ENCODE measurements around the gene KLHL2.
A peak's percentile ranks its signal among the peaks of the same experiment; 100 is the strongest.
"Not testable (repeated sequence)": the region's sequence is repeated elsewhere in the genome, so short reads cannot be mapped to it uniquely, and the experiment has no call there.

KLHL2 gene, protein sequence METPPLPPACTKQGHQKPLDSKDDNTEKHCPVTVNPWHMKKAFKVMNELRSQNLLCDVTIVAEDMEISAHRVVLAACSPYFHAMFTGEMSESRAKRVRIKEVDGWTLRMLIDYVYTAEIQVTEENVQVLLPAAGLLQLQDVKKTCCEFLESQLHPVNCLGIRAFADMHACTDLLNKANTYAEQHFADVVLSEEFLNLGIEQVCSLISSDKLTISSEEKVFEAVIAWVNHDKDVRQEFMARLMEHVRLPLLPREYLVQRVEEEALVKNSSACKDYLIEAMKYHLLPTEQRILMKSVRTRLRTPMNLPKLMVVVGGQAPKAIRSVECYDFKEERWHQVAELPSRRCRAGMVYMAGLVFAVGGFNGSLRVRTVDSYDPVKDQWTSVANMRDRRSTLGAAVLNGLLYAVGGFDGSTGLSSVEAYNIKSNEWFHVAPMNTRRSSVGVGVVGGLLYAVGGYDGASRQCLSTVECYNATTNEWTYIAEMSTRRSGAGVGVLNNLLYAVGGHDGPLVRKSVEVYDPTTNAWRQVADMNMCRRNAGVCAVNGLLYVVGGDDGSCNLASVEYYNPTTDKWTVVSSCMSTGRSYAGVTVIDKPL

DNA sequence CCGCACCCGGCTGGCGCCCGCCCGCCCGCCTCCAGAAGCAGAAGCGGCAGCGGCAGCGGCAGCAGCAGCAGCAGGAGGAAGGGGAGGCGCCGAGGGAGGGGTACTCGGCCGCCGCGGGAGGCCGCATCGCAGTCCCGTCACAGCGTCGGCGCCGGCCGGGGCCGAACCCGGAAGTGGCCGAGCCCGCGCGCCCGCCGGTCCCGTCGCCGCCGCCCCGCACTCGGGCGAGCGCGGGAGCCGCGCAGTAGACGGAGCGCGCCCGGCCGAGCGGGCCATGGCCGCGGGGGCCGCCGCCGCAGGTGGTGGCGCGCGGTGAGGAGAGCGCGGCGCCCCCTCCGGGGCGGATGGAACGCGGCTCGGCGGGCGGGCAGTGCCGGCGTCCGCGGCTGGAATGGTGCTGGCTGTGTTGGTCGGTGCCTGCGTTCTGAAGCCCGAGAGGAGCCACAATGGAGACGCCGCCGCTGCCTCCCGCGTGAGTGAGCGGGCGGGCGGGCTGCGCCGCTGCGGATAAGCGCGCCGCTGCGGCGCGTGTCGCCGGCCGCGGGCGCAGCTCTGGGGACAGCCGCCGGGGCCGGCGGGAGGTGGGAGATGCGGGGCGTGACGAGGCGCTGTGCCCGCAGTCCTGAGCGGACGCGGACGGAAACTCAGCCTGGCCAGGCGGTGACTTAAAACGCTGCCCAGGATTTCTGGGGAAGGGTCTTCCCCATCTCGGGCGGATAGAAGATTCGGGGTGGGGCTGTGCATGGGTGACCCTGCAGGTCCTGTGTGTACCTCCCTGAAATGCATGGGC is at the start of gene KLHL2:
Gene KLHL2, plus strand, starts transcription at position 131 of the 790 bp plus-strand sequence. Its CDS starts 316 bp downstream, at position 447.
- DNase-seq (ENCODE audit: insufficient read length, low spot score): peak; percentile 37
- TF ChIP-seq, protein P1, sequence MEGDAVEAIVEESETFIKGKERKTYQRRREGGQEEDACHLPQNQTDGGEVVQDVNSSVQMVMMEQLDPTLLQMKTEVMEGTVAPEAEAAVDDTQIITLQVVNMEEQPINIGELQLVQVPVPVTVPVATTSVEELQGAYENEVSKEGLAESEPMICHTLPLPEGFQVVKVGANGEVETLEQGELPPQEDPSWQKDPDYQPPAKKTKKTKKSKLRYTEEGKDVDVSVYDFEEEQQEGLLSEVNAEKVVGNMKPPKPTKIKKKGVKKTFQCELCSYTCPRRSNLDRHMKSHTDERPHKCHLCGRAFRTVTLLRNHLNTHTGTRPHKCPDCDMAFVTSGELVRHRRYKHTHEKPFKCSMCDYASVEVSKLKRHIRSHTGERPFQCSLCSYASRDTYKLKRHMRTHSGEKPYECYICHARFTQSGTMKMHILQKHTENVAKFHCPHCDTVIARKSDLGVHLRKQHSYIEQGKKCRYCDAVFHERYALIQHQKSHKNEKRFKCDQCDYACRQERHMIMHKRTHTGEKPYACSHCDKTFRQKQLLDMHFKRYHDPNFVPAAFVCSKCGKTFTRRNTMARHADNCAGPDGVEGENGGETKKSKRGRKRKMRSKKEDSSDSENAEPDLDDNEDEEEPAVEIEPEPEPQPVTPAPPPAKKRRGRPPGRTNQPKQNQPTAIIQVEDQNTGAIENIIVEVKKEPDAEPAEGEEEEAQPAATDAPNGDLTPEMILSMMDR (IDR thresholded peaks at IDR 0.05; ENCODE audit: insufficient read depth, missing control alignments): no peak
- no peak for FAIRE-seq

GRCh38 chr4:165158762-165159161 is 48.6 kb upstream of the KLHL2 start:
- DNase-seq (ENCODE audit: insufficient read length, low spot score) (no peak), FAIRE-seq (no peak)
- TF ChIP-seq, protein P1 (IDR thresholded peaks at IDR 0.05; ENCODE audit: insufficient read depth, missing control alignments): no peak

- no peak for FAIRE-seq
- TF ChIP-seq, protein P1 (IDR thresholded peaks at IDR 0.05; ENCODE audit: insufficient read depth, missing control alignments): no peak
- no peak for DNase-seq (ENCODE audit: insufficient read length, low spot score)
These were observed 43.1 kb upstream of the KLHL2 start for GRCh38 chr4:165164257-165164656.

- not testable (repeated sequence) for FAIRE-seq; DNase-seq (ENCODE audit: insufficient read length, low spot score)
These were observed 40.5 kb upstream of the KLHL2 start for GRCh38 chr4:165166872-165167271.

DNA sequence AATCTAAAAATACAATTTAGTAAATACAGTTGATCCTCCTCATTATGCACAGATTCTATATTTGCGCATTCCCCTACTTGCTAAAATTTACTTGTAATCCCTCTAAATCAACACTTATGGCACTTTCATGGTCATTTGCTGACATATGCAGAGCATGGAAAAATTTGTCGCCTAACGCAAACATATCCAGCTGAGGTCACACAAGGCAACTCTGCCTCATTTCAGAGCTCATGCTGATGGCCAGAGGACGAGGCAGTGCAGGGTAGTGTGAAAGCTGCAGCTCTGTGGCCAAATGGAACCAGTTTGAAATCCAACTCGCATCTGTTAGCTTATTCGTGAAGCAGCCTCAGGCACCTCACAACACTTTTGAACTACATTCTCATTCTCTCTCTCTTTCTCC is 39.7 kb upstream of the KLHL2 start:
- FAIRE-seq (no peak), DNase-seq (ENCODE audit: insufficient read length, low spot score) (no peak)
- TF ChIP-seq, protein P1 (IDR thresholded peaks at IDR 0.05; ENCODE audit: insufficient read depth, missing control alignments): no peak

DNA sequence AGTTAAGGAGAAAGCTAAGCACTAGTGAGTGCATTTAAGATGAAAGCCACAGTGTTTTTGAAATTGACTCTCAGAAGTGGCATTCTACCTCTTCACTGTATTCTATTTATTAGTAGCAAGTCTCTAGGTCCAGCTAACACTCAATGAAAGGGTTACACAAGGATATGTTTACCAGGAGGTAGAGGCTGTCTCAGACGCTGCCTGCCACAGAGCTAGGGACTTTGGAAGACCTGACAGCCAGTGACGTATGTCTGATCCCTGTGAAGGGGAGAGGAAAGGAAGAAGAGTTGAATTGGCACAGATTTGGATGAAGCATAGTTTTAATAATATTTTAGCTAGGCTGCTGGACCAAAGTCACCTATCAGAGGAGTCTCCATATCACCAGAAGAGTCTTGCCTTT is 36.5 kb upstream of the KLHL2 start:
- no peak for FAIRE-seq
- DNase-seq (ENCODE audit: insufficient read length, low spot score): no peak
- TF ChIP-seq, protein P1 (IDR thresholded peaks at IDR 0.05; ENCODE audit: insufficient read depth, missing control alignments): no peak

DNA sequence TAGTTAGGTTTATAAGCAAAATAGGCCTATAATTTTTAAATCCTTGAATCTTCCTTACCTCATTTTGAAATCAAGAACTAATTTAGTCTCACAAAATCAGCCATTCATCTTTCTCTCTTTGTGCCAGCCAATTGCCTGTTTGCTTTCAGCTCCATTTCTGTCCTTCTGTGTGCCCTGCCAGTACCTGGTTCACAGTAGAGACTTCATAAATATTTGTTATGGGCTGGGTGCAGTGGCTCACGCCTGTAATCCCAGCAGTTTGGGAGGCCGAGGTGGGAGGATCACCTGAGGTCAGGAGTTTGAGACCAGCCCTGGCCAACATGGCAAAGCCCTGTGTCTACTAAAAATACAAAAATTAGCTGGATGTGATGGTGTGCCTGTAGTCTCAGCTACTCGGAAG is 31.9 kb upstream of the KLHL2 start:
- not testable (repeated sequence) for FAIRE-seq; DNase-seq (ENCODE audit: insufficient read length, low spot score)

GRCh38 chr4:165175879-165176278 is 31.5 kb upstream of the KLHL2 start:
- TF ChIP-seq, protein P1 (IDR thresholded peaks at IDR 0.05; ENCODE audit: insufficient read depth, missing control alignments): no peak
- DNase-seq (ENCODE audit: insufficient read length, low spot score): no peak
- FAIRE-seq: no peak

Data from D721Med (cell line).